Measurements from ENCODE around the gene ITM2C.

DNA sequence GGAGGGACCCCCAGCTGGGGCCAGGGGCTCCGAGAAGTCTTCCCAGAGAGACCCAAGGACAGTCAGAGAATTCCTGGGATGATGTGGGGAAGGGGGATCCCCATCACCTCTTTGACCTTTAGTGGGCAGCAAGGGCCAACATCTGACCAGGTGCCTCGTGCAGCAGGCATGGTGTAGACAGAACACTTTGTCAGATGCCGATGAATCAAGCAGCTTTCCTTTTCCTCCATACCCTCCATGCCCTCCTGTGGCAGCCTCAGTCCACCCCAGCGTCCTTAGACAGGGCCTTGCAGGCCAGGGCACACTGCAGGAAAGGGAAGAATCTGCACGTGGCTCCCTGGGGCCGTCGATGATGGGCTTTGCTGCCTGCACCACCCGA is 34.0 kb downstream of the ITM2C start:
- TF ChIP-seq, protein P1, sequence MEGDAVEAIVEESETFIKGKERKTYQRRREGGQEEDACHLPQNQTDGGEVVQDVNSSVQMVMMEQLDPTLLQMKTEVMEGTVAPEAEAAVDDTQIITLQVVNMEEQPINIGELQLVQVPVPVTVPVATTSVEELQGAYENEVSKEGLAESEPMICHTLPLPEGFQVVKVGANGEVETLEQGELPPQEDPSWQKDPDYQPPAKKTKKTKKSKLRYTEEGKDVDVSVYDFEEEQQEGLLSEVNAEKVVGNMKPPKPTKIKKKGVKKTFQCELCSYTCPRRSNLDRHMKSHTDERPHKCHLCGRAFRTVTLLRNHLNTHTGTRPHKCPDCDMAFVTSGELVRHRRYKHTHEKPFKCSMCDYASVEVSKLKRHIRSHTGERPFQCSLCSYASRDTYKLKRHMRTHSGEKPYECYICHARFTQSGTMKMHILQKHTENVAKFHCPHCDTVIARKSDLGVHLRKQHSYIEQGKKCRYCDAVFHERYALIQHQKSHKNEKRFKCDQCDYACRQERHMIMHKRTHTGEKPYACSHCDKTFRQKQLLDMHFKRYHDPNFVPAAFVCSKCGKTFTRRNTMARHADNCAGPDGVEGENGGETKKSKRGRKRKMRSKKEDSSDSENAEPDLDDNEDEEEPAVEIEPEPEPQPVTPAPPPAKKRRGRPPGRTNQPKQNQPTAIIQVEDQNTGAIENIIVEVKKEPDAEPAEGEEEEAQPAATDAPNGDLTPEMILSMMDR (conservative IDR thresholded peaks at IDR 0.05; ENCODE audit: low read length), result no peak
- no peak for TF ChIP-seq EZH2phosphoT487 (IDR thresholded peaks at IDR 0.05; ENCODE audit: borderline replicate concordance)
